ENCODE results near the gene PYCR2.

DNA sequence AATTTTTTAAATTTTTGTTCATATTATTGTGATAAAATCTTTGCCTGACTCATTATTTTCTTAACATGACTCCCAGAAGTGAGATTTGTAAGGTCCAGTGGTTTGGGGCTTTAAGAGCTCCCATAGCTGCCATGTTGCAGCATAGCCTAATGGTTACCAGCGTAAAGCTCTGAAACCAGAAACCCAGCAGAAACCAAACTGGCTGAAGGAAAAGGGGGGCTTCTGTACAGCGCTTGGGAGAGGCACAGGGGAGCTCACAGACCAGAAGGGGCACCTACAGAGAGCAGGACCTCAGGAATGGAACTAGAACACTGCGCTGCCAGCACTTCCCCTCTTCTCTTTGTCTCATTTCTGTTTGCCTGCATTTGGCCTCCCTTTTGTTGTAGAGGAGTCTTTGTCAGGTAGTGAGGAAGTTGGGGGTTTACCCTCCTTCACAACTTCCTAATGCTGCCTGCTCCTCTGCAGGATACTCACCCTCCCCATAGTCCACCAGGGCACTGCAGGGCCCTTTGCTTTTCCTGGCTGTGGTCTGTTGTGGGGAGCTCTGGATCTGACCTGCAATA, 2.6 kb upstream of the PYCR2 start:
- TF ChIP-seq, protein P1, sequence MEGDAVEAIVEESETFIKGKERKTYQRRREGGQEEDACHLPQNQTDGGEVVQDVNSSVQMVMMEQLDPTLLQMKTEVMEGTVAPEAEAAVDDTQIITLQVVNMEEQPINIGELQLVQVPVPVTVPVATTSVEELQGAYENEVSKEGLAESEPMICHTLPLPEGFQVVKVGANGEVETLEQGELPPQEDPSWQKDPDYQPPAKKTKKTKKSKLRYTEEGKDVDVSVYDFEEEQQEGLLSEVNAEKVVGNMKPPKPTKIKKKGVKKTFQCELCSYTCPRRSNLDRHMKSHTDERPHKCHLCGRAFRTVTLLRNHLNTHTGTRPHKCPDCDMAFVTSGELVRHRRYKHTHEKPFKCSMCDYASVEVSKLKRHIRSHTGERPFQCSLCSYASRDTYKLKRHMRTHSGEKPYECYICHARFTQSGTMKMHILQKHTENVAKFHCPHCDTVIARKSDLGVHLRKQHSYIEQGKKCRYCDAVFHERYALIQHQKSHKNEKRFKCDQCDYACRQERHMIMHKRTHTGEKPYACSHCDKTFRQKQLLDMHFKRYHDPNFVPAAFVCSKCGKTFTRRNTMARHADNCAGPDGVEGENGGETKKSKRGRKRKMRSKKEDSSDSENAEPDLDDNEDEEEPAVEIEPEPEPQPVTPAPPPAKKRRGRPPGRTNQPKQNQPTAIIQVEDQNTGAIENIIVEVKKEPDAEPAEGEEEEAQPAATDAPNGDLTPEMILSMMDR (IDR thresholded peaks at IDR 0.05; ENCODE audit: insufficient read depth, low read depth, low read length), result no peak
- no peak for TF ChIP-seq EZH2 (IDR thresholded peaks at IDR 0.05; ENCODE audit: insufficient read depth, low read length)
